HL-60/S4 (cell line): Measurements from ENCODE around the gene LRRC8C.

Experiments
- in situ Hi-C: fragments of 300-500 bp; cut with MboI; formaldehyde crosslinking; loops from 2 replicates; pipeline ENCODE4 v1.14.3; 2022; ENCODE audit warnings: low sequenced_read_pairs

Gene LRRC8C

GRCh38 chr1:89631816-89632656, 884 bp upstream of the LRRC8C start:
- in situ Hi-C loops: loop anchor here (5.0 to 25.0 kb wide), 2 partner anchors 125 to 355 kb away; partner anchors contain the start of gene ZNF326

- in situ Hi-C loops: loop anchor here (5.0 to 25.0 kb wide), 2 partner anchors 124 to 354 kb away; partner anchors contain the start of gene ZNF326
These were observed 404 bp downstream of the LRRC8C start for GRCh38 chr1:89633248-89633799.

GRCh38 chr1:89633800-89634625, 1.1 kb downstream of the LRRC8C start:
- in situ Hi-C loops: loop anchor here (5.0 to 25.0 kb wide), 2 partner anchors 123 to 353 kb away; partner anchors contain the start of gene ZNF326

GRCh38 chr1:89635825-89636815, 3.2 kb downstream of the LRRC8C start:
- in situ Hi-C loops: loop anchor here (25.0 kb wide), 1 partner anchor 351 kb away; the partner anchor contains the start of gene ZNF326

GRCh38 chr1:89637496-89637895, 4.6 kb downstream of the LRRC8C start:
- in situ Hi-C loops: loop anchor here (25.0 kb wide), 1 partner anchor 350 kb away; the partner anchor contains the start of gene ZNF326

- in situ Hi-C loops: loop anchor here (25.0 kb wide), 1 partner anchor 347 kb away; the partner anchor contains the start of gene ZNF326
These were observed 7.5 kb downstream of the LRRC8C start for GRCh38 chr1:89640440-89640839.

- in situ Hi-C loops: loop anchor here (25.0 kb wide), 1 partner anchor 346 kb away; the partner anchor contains the start of gene ZNF326
These were observed 8.9 kb downstream of the LRRC8C start for GRCh38 chr1:89641781-89642180.

GRCh38 chr1:89643577-89643976, 10.7 kb downstream of the LRRC8C start:
- in situ Hi-C loops: loop anchor here (25.0 kb wide), 1 partner anchor 344 kb away; the partner anchor contains the start of gene ZNF326

GRCh38 chr1:89644119-89644814, 11.3 kb downstream of the LRRC8C start:
- in situ Hi-C loops: loop anchor here (25.0 kb wide), 1 partner anchor 343 kb away; the partner anchor contains the start of gene ZNF326

- in situ Hi-C loops: loop anchor here (25.0 kb wide), 1 partner anchor 341 kb away; the partner anchor contains the start of gene ZNF326
These were observed 13.3 kb downstream of the LRRC8C start for GRCh38 chr1:89646259-89646658.

- in situ Hi-C loops: loop anchor here (25.0 kb wide), 1 partner anchor 338 kb away; the partner anchor contains the start of gene ZNF326
These were observed 16.9 kb downstream of the LRRC8C start for GRCh38 chr1:89649783-89650182.

GRCh38 chr1:89652373-89652772, 19.5 kb downstream of the LRRC8C start:
- in situ Hi-C loops: no loop called here

GRCh38 chr1:89657886-89658285, 25.0 kb downstream of the LRRC8C start:
- in situ Hi-C loops: no loop called here

GRCh38 chr1:89659322-89660081, 26.6 kb downstream of the LRRC8C start:
- in situ Hi-C loops: no loop called here

- in situ Hi-C loops: no loop called here
These were observed 27.5 kb downstream of the LRRC8C start for GRCh38 chr1:89660224-89661061.

- in situ Hi-C loops: no loop called here
These were observed 33.0 kb downstream of the LRRC8C start for GRCh38 chr1:89665941-89666340.

GRCh38 chr1:89666640-89667039, 33.7 kb downstream of the LRRC8C start:
- in situ Hi-C loops: no loop called here
